SK-N-SH treated with all-trans-retinoic acid at 6 μM for 48 hours (cell line): ENCODE data around the gene NKAIN4.

ENCODE experiments used
- ARNTL ChIP-seq: fragments of 450-650 bp; formaldehyde crosslinking; IDR thresholded peaks from 2 replicates; pipeline ENCODE4 v1.5.0; 2020; ENCODE audit warnings: low read depth, mild to moderate bottlenecking, moderate library complexity, borderline replicate concordance
- CSRNP3 ChIP-seq: fragments of 250-450 bp; sonication (Bioruptor Pico); IDR thresholded peaks from 2 replicates; pipeline ENCODE4 v1.5.1; 2021; ENCODE audit warnings: mild to moderate bottlenecking, moderate library complexity
- ESRRG ChIP-seq: fragments of 250-450 bp; sonication (Bioruptor Pico); IDR thresholded peaks from 2 replicates; pipeline ENCODE4 v1.6.1; 2021; ENCODE audit warnings: mild to moderate bottlenecking
- GLIS3 ChIP-seq: fragments of 250-450 bp; sonication (Bioruptor Pico); IDR thresholded peaks from 2 replicates; pipeline ENCODE4 v1.5.0; 2020; ENCODE audit warnings: mild to moderate bottlenecking, moderate library complexity
- ISL1 ChIP-seq: fragments of 250-450 bp; sonication (Bioruptor Pico); IDR thresholded peaks from 2 replicates; pipeline ENCODE4 v2.1.2; 2022; ENCODE audit warnings: mild to moderate bottlenecking, moderate library complexity
- PATZ1 ChIP-seq: fragments of 250-450 bp; sonication (Bioruptor Pico); IDR thresholded peaks from 2 replicates; pipeline ENCODE4 v1.8.0; 2020; ENCODE audit warnings: mild to moderate bottlenecking, moderate library complexity, borderline replicate concordance
- PPARA ChIP-seq: fragments of 250-450 bp; sonication (Bioruptor Pico); IDR thresholded peaks from 2 replicates; pipeline ENCODE4 v1.5.0; 2020; ENCODE audit warnings: mild to moderate bottlenecking, borderline replicate concordance
- TCF4 ChIP-seq: fragments of 250-450 bp; sonication (Bioruptor Pico); IDR thresholded peaks from 2 replicates; pipeline ENCODE4 v1.8.0; 2021; ENCODE audit warnings: mild to moderate bottlenecking, moderate library complexity, borderline replicate concordance
- TOX ChIP-seq: fragments of 250-450 bp; sonication (Bioruptor Pico); IDR thresholded peaks from 2 replicates; pipeline ENCODE4 v1.8.0; 2021; ENCODE audit warnings: mild to moderate bottlenecking, moderate library complexity, borderline replicate concordance
- TSHZ2 ChIP-seq: fragments of 250-450 bp; sonication (Bioruptor Pico); IDR thresholded peaks from 2 replicates; pipeline ENCODE4 v1.5.0; 2020; ENCODE audit warnings: mild to moderate bottlenecking, moderate library complexity
- ZFP3 ChIP-seq: fragments of 250-450 bp; sonication (Bioruptor Pico); IDR thresholded peaks from 2 replicates; pipeline ENCODE4 v1.5.0; 2020; ENCODE audit warnings: mild to moderate bottlenecking, moderate library complexity
- ZNF565 ChIP-seq: fragments of 450-650 bp; formaldehyde crosslinking; conservative IDR thresholded peaks from 2 replicates; pipeline ENCODE4 v1.5.0; 2020; ENCODE audit warnings: low read depth, mild to moderate bottlenecking, moderate library complexity
- ZNF70 ChIP-seq: fragments of 450-650 bp; formaldehyde crosslinking; IDR thresholded peaks from 2 replicates; pipeline ENCODE4 v1.5.0; 2020; ENCODE audit warnings: mild to moderate bottlenecking, moderate library complexity

- TF ChIP-seq TSHZ2 (CRISPR knock-in tag) (no peak), TCF4 (CRISPR knock-in tag) (no peak), ESRRG (CRISPR knock-in tag) (no peak), PATZ1 (CRISPR knock-in tag) (no peak), GLIS3 (no peak), ZNF70 (CRISPR knock-in tag) (no peak), CSRNP3 (no peak), ISL1 (CRISPR knock-in tag) (no peak), TOX (no peak), ZNF565 (CRISPR knock-in tag) (no peak), ARNTL (CRISPR knock-in tag) (no peak), ZFP3 (CRISPR knock-in tag) (no peak), PPARA (no peak)
These were observed 628 bp downstream of the NKAIN4 start for GRCh38 chr20:63253438-63254231.
